A549 (cell line): ENCODE data around the gene SHCBP1. TPM values are rescaled to one million over a fixed set of nuclear protein-coding genes. Genes with fewer than 3 reads are reported as not detected.

Experiments used
- ATAC-seq, 2 experiments: fragments of 200-7000 bp in 1 of 2; fragments of >200 bp in 1 of 2; cut with Nextera tagmentation in 1 of 2; cut with Tn5 transposase in 1 of 2; 3 replicates each; pipeline versions ENCODE4 v1.8.0 to v1.9.1; 2018 to 2020; ENCODE audit warnings: mild to moderate bottlenecking in 1 of 2, moderate library complexity in 1 of 2
- CTCF ChIA-PET: fragments of 300-600 bp; sonication (Branson Sonifier 250); formaldehyde crosslinking; extraction: SDS; loops from one replicate; lab custom pipeline; 2021; ENCODE audit warnings: antibody characterized with exemption, inconsistent platforms; lab: Yijun Ruan, JAX
- POLR2A ChIA-PET: fragments of 350-600 bp; formaldehyde crosslinking; extraction: SDS; loops from one replicate; lab custom pipeline; 2021; ENCODE audit warnings: antibody characterized with exemption, inconsistent platforms; lab: Yijun Ruan, JAX
- DNase-seq, 2 experiments: peaks; one replicate each; pipeline versions ENCODE4 v3.0.0 to v3.0.0-alpha.2; 2011 to 2016; ENCODE audit warnings: low read depth in 1 of 2, low spot score in 1 of 2
- FAIRE-seq: peaks from 2 replicates; lab custom pipeline; 2011; peaks lifted over from hg19 to GRCh38; lab: Jason Lieb, UNC
- H3K27ac ChIP-seq, 2 experiments: fragments of >200 bp; sonication (Bioruptor Twin); formaldehyde crosslinking; 3 replicates each; pipeline ENCODE4 v1.5.1; 2016 to 2017
- H3K4me1 ChIP-seq: fragments of >200 bp; sonication (Bioruptor Twin); formaldehyde crosslinking; 3 replicates; pipeline ENCODE4 v1.6.1; 2016
- H3K4me2 ChIP-seq: fragments of >200 bp; sonication (Bioruptor Twin); formaldehyde crosslinking; 3 replicates; pipeline ENCODE4 v1.6.1; 2016
- H3K4me3 ChIP-seq: fragments of >200 bp; sonication (Bioruptor Twin); formaldehyde crosslinking; 3 replicates; pipeline ENCODE4 v1.5.1; 2016
- H3K9me3 ChIP-seq: fragments of >200 bp; sonication (Bioruptor Twin); formaldehyde crosslinking; 3 replicates; pipeline ENCODE4 v1.6.1; 2016
- CHD4 ChIP-seq: fragments of 200-600 bp; sonication (generic); IDR thresholded peaks from 2 replicates; pipeline ENCODE4 v1.6.1; 2016; ENCODE audit warnings: antibody characterized with exemption, mild to moderate bottlenecking, borderline replicate concordance
- CTCF ChIP-seq: fragments of >200 bp; sonication (Bioruptor Twin); formaldehyde crosslinking; IDR thresholded peaks from 3 replicates; pipeline ENCODE4 v1.5.1; 2016
- FOSL2 ChIP-seq, 2 experiments: fragments of 450-650 bp in 1 of 2; fragments of >200 bp in 1 of 2; sonication (Bioruptor Twin) in 1 of 2; formaldehyde crosslinking; IDR thresholded peaks; 2 replicates each; pipeline versions ENCODE4 v1.5.0 to v1.6.1; 2016 to 2020; ENCODE audit warnings: mild to moderate bottlenecking in 1 of 2, moderate library complexity in 1 of 2
- JUN ChIP-seq, 2 experiments: fragments of >200 bp; sonication (Bioruptor Twin); formaldehyde crosslinking; IDR thresholded peaks; 2 replicates in 1 of 2; 3 replicates in 1 of 2; pipeline ENCODE4 v1.6.1; 2016 to 2017
- JUNB ChIP-seq: fragments of >200 bp; sonication (Bioruptor Twin); formaldehyde crosslinking; IDR thresholded peaks from 2 replicates; pipeline ENCODE4 v1.6.1; 2016
- KDM1A ChIP-seq: fragments of 200-600 bp; sonication (generic); IDR thresholded peaks from 2 replicates; pipeline ENCODE4 v1.6.1; 2016; ENCODE audit warnings: low read depth, mild to moderate bottlenecking
- MAFK ChIP-seq: fragments of 450-650 bp; IDR thresholded peaks from 2 replicates; pipeline ENCODE4 v1.6.1; 2014; ENCODE audit not compliant: partially characterized antibody
- NPAS2 ChIP-seq: fragments of 250-450 bp; sonication (Bioruptor Pico); IDR thresholded peaks from 2 replicates; pipeline ENCODE4 v1.8.0; 2022; ENCODE audit warnings: mild to moderate bottlenecking, moderate library complexity, borderline replicate concordance
- NR3C1 ChIP-seq: fragments of >200 bp; sonication (Bioruptor Twin); formaldehyde crosslinking; IDR thresholded peaks from 3 replicates; pipeline ENCODE4 v1.6.1; 2017
- POLR2A ChIP-seq: IDR thresholded peaks from 2 replicates; pipeline ENCODE4 v1.6.1; 2012; ENCODE audit warnings: mild to moderate bottlenecking, low read length
- RAD21 ChIP-seq, 2 experiments: fragments of >200 bp in 1 of 2; sonication (Bioruptor Twin) in 1 of 2; formaldehyde crosslinking in 1 of 2; IDR thresholded peaks in 1 of 2; conservative IDR thresholded peaks in 1 of 2; 2 replicates in 1 of 2; 3 replicates in 1 of 2; pipeline ENCODE4 v1.6.1; 2012 to 2018; ENCODE audit warnings: inconsistent platforms in 1 of 2
- RARB ChIP-seq: fragments of 250-450 bp; sonication (Bioruptor Pico); IDR thresholded peaks from 2 replicates; pipeline ENCODE4 v1.8.0; 2021; ENCODE audit warnings: mild to moderate bottlenecking, moderate library complexity
- SREBF2 ChIP-seq: fragments of 450-650 bp; IDR thresholded peaks from 2 replicates; pipeline ENCODE4 v1.6.1; 2014; ENCODE audit warnings: mild to moderate bottlenecking, moderate library complexity
- TFCP2L1 ChIP-seq: fragments of 250-450 bp; sonication (Bioruptor Pico); IDR thresholded peaks from 2 replicates; pipeline ENCODE4 v1.5.0; 2021; ENCODE audit warnings: mild to moderate bottlenecking
- TP53 ChIP-seq: fragments of 250-450 bp; sonication (Bioruptor Pico); IDR thresholded peaks from 2 replicates; pipeline ENCODE4 v1.5.0; 2021; ENCODE audit warnings: mild to moderate bottlenecking, moderate library complexity
- ZC3H11A ChIP-seq: fragments of 450-650 bp; IDR thresholded peaks from 2 replicates; pipeline ENCODE4 v1.6.1; 2014; ENCODE audit warnings: antibody characterized with exemption, mild to moderate bottlenecking
- ZFP36 ChIP-seq: fragments of 450-650 bp; IDR thresholded peaks from 2 replicates; pipeline ENCODE4 v1.6.1; 2014; ENCODE audit warnings: borderline replicate concordance; ENCODE audit not compliant: partially characterized antibody
- ZSCAN20 ChIP-seq: fragments of 250-450 bp; sonication (Bioruptor Pico); IDR thresholded peaks from 2 replicates; pipeline ENCODE4 v1.8.0; 2022; ENCODE audit warnings: mild to moderate bottlenecking, moderate library complexity
- WGBS: methylation state at CpG from one replicate; pipeline ENCODE4 v1.1.6; 2017; ENCODE audit errors: missing lambda C conversion rate; 5-methylcytosine and 5-hydroxymethylcytosine counted together
- polyA plus RNA-seq, 4 experiments: library from polyadenylated mRNA; depleted of rRNA in 3 of 4; stranded (reverse); fragments of >200 nt; fragmentation: RNase III in 1 of 4; extraction: RNeasy Plus Mini Kit Qiagen cat#74134 plus additional on column Dnase treatment in 1 of 4; gene quantifications; 2 replicates in 3 of 4; 3 replicates in 1 of 4; pipeline ENCODE4 v1.2.3, GENCODE V29; 2011 to 2017
- TF ChIP-seq, protein P1 (sequence below): fragments of >200 bp; sonication (Bioruptor Twin); formaldehyde crosslinking; IDR thresholded peaks from 3 replicates; pipeline ENCODE4 v1.6.1; 2016
- TF ChIP-seq, protein P2 (sequence below): IDR thresholded peaks from 2 replicates; pipeline ENCODE4 v1.6.1; 2012
- TF ChIP-seq, protein P3 (sequence below): fragments of 250-450 bp; sonication (Bioruptor Pico); IDR thresholded peaks from 2 replicates; pipeline ENCODE4 v1.5.0; 2020; ENCODE audit warnings: low read depth, mild to moderate bottlenecking, moderate library complexity
- TF ChIP-seq, protein P4 (sequence below): IDR thresholded peaks from 2 replicates; pipeline ENCODE4 v1.6.1; 2012; ENCODE audit warnings: low read depth, borderline replicate concordance

The SHCBP1 gene
- polyA plus RNA-seq, 2 of the 4 experiments (the other 2 are of a cell fraction) = 46.0 to 53.6 TPM

DNA sequence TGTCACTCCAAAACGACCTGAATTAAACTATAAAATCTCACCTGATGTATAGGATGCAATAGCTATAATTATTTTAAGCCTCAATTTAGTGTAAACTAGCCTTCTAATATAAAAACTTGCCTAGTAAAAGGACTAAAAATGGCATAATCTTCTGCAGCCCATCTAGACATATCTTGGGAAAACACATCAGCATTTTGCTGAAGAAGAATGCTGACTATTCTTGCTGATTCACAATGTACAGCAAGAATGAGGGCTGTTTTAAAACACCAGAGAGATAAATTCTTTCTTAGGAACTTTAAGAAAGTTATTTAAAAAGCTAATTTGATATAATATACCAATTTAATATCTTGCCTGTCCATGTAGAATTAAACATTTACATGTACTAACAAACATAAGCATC, 63.2 kb downstream of the SHCBP1 start:
- H3K4me2 ChIP-seq = no peak overlapping the region
- FAIRE-seq = no peak
- POLR2A ChIA-PET = no interaction called here
- ATAC-seq = no peak
- H3K4me1 ChIP-seq = no peaks in the 10 kb centered on the region
- DNase-seq = no peak
- no peak overlapping the region for H3K4me3 ChIP-seq
- 0% methylated on average over 1 of the region's 1 CpG for WGBS
- CTCF ChIA-PET = interaction anchor here (10.7 kb wide), 1 partner anchor 48 kb away, joined by 117 read pairs; no protein-coding TSS in a partner anchor
- TF ChIP-seq CHD4 (no peak), MAFK (no peak), CTCF (no peak), RARB (no peak), JUN (IDR thresholded peaks at IDR 0.05) (no peak), JUNB (no peak), TFCP2L1 (CRISPR knock-in tag) (no peak), ZFP36 (no peak), POLR2A (no peak), RAD21 (conservative IDR thresholded peaks at IDR 0.05 in 1 of 2, IDR thresholded peaks at IDR 0.05 in 1 of 2) (no peak), ZC3H11A (no peak), NR3C1 (no peak), FOSL2 (IDR thresholded peaks at IDR 0.05) (no peak), FOSL2 (CRISPR knock-in tag; IDR thresholded peaks at IDR 0.05) (no peak), TP53 (no peak), ZSCAN20 (CRISPR knock-in tag) (no peak), SREBF2 (no peak)
- TF ChIP-seq, protein P1, sequence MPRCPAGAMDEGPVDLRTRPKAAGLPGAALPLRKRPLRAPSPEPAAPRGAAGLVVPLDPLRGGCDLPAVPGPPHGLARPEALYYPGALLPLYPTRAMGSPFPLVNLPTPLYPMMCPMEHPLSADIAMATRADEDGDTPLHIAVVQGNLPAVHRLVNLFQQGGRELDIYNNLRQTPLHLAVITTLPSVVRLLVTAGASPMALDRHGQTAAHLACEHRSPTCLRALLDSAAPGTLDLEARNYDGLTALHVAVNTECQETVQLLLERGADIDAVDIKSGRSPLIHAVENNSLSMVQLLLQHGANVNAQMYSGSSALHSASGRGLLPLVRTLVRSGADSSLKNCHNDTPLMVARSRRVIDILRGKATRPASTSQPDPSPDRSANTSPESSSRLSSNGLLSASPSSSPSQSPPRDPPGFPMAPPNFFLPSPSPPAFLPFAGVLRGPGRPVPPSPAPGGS = no peak
- TF ChIP-seq, protein P2, sequence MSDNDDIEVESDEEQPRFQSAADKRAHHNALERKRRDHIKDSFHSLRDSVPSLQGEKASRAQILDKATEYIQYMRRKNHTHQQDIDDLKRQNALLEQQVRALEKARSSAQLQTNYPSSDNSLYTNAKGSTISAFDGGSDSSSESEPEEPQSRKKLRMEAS = no peak
- H3K27ac ChIP-seq = no peak overlapping the region
- no peaks in the 10 kb centered on the region for H3K9me3 ChIP-seq

- FAIRE-seq (no peak), ATAC-seq (no peak)
Observed at GRCh38 chr16:46555951-46556350, 65.2 kb downstream of the SHCBP1 start.

More at GRCh38 chr16:46555951-46556350, 65.2 kb downstream of the SHCBP1 start:
- no peak overlapping the region for H3K27ac ChIP-seq
- no peak overlapping the region for H3K4me3 ChIP-seq
- no peak overlapping the region for H3K4me2 ChIP-seq
- no peak for DNase-seq
- TF ChIP-seq, protein P3, sequence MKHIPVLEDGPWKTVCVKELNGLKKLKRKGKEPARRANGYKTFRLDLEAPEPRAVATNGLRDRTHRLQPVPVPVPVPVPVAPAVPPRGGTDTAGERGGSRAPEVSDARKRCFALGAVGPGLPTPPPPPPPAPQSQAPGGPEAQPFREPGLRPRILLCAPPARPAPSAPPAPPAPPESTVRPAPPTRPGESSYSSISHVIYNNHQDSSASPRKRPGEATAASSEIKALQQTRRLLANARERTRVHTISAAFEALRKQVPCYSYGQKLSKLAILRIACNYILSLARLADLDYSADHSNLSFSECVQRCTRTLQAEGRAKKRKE (CRISPR knock-in tag) = no peak
- TF ChIP-seq ZC3H11A (no peak), JUN (IDR thresholded peaks at IDR 0.05) (no peak), KDM1A (no peak), RARB (no peak), NPAS2 (CRISPR knock-in tag) (no peak), SREBF2 (no peak)
- TF ChIP-seq, protein P4, sequence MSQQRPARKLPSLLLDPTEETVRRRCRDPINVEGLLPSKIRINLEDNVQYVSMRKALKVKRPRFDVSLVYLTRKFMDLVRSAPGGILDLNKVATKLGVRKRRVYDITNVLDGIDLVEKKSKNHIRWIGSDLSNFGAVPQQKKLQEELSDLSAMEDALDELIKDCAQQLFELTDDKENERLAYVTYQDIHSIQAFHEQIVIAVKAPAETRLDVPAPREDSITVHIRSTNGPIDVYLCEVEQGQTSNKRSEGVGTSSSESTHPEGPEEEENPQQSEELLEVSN = no peak
- TF ChIP-seq, all 56 proteins: peak for 0
- ChIA-PET POLR2A (no interaction called here), CTCF (interaction anchor here (1.8 to 10.7 kb wide), 4 partner anchors 13 to 58 kb away, joined by 4 to 117 read pairs (median 11); no protein-coding TSS in a partner anchor)
- Histone ChIP-seq H3K9me3 (no peaks in the 10 kb centered on the region), H3K4me1 (no peaks in the 10 kb centered on the region)
- WGBS = 29% methylated on average over 3 of the region's 3 CpGs
